ENCODE measurements around the gene RAC3. TPM values are rescaled to one million over a fixed set of nuclear protein-coding genes. Genes with fewer than 3 reads are reported as not detected.

Gene RAC3
- total and polyA plus RNA-seq, 2 of the 8 experiments (the other 6 are each of a cell fraction or from before 2014, with no cell fraction given) = 177 to 299 TPM

GRCh38 chr17:82014432-82014831 lies 17.0 kb upstream of the RAC3 start:
- no peaks in the 10 kb centered on the region for H3K23me2 ChIP-seq (ENCODE audit: low read depth, low read length)
- H3K14ac ChIP-seq (ENCODE audit: insufficient read length) = no peak overlapping the region
- 93% methylated on average over 11 of the region's 23 CpGs; no CpG with 5 or more reads in 1 of the 2 experiments for WGBS, 2 experiments (ENCODE audit: extremely low coverage in 1 of 2, insufficient coverage in 1 of 2, insufficient read length in 1 of 2, insufficient replicate concordance in 2 of 2, low coverage in 1 of 2, low lambda C conversion rate in 2 of 2, missing lambda C conversion rate in 1 of 2)
- H2BK5ac ChIP-seq (ENCODE audit: low read depth, low read length) = no peak overlapping the region
- H3K4me2 ChIP-seq (ENCODE audit: insufficient read depth in 1 of 2, low read depth in 2 of 2, low read length in 2 of 2) = no peak overlapping the region
- H2BK15ac ChIP-seq (ENCODE audit: low read length) = no peak overlapping the region
- H3K27ac ChIP-seq (ENCODE audit: low read depth, low read length) = no peak overlapping the region; the same call in 1 of the 2 replicates
- no peaks in the 10 kb centered on the region; a peak in 2 of 8 replicates for H3K36me3 ChIP-seq (ENCODE audit: control insufficient read depth in 2 of 4, insufficient read depth in 4 of 4, low read length in 3 of 4)
- no peak overlapping the region for H3K4me3 ChIP-seq (ENCODE audit: extremely low read depth in 1 of 4, insufficient read depth in 2 of 4, low read depth in 3 of 4, low read length in 4 of 4)
- no peak overlapping the region for H3K9ac ChIP-seq (replicated peaks in 1 of 4; ENCODE audit: extremely low read depth in 1 of 4, low read depth in 3 of 4, low read length in 3 of 4)
- no peak overlapping the region for H3K56ac ChIP-seq (replicated peaks; ENCODE audit: insufficient read length, low read depth, low read length)
- H3K79me1 ChIP-seq (ENCODE audit: low read depth, low read length) = no peaks in the 10 kb centered on the region; the same call in 1 of the 2 replicates
- no peaks in the 10 kb centered on the region for H3K79me2 ChIP-seq (ENCODE audit: control insufficient read depth in 1 of 2, insufficient read depth in 2 of 2, low read length in 2 of 2)
- H3K23ac ChIP-seq (ENCODE audit: insufficient read length) = no peak overlapping the region
- no peak overlapping the region for H2AK5ac ChIP-seq (ENCODE audit: low read depth, low read length)
- H2BK120ac ChIP-seq (replicated peaks; ENCODE audit: low read depth, low read length) = no peak overlapping the region
- no peak overlapping the region for H4K91ac ChIP-seq (replicated peaks; ENCODE audit: insufficient read length, low read length)
- H4K8ac ChIP-seq (ENCODE audit: extremely low read depth, insufficient read depth, low read length) = 0 out of 2 replicates have a peak overlapping the region, but pooled peaks have one; percentile 2
- no peak for FAIRE-seq
- POLR2A ChIA-PET (ENCODE audit: partially characterized antibody) = interaction anchor here (0.5 to 0.9 kb wide), 3 partner anchors 23 to 74 kb away, joined by 3 read pairs; no protein-coding TSS in a partner anchor
- H2BK20ac ChIP-seq (ENCODE audit: low read length) = no peak overlapping the region
- no peaks in the 10 kb centered on the region for H3K9me3 ChIP-seq (ENCODE audit: insufficient read depth in 2 of 2, low read depth in 1 of 2, low read length in 1 of 2)
- H3K18ac ChIP-seq (ENCODE audit: extremely low read depth, low read length) = no peak overlapping the region
- H2BK12ac ChIP-seq (ENCODE audit: low read depth, low read length) = no peak overlapping the region
- CTCF ChIA-PET (ENCODE audit: partially characterized antibody) = interaction anchor here (0.8 to 1.9 kb wide), 3 partner anchors 89 to 145 kb away, joined by 3 to 6 read pairs (median 5); no protein-coding TSS in a partner anchor
- DNase-seq (ENCODE audit: low read depth in 1 of 2, low spot score in 2 of 2) = no peak
- no peak overlapping the region for H3K4ac ChIP-seq (replicated peaks; ENCODE audit: insufficient read length, low read depth, low read length)
- H4K5ac ChIP-seq (ENCODE audit: insufficient read length, low read depth, low read length) = no peak overlapping the region
- H3K4me1 ChIP-seq (replicated peaks in 1 of 4; ENCODE audit: control insufficient read depth in 3 of 4, insufficient read depth in 4 of 4, low read length in 3 of 4) = no peaks in the 10 kb centered on the region; a peak in 1 of 7 replicates
- no peaks in the 10 kb centered on the region for H3K27me3 ChIP-seq (replicated peaks in 1 of 4; ENCODE audit: control insufficient read depth in 3 of 4, extremely low read depth in 1 of 4, insufficient read depth in 3 of 4, low read length in 3 of 4)
- H2AFZ ChIP-seq (ENCODE audit: low read length) = no peak overlapping the region
- peaks cover 3 to 10% of the 10 kb centered on the region in 2 experiments for H4K20me1 ChIP-seq (replicated peaks in 1 of 2; ENCODE audit: control insufficient read depth in 1 of 2, insufficient read depth in 2 of 2, low read length in 2 of 2)
- TF ChIP-seq SUZ12 (IDR thresholded peaks at IDR 0.05; ENCODE audit: low read length) (no peak), SIRT6 (IDR thresholded peaks at IDR 0.05; ENCODE audit: low read length) (no peak), RBBP5 (IDR thresholded peaks at IDR 0.05; ENCODE audit: borderline replicate concordance, low read depth, low read length) (no peak), NANOG (IDR thresholded peaks at IDR 0.05; ENCODE audit: insufficient read depth, low read depth, low read length, poor library complexity, severe bottlenecking) (no peak), JUND (IDR thresholded peaks at IDR 0.05; ENCODE audit: low read length) (no peak), MAX (IDR thresholded peaks at IDR 0.05) (no peak), RFX5 (IDR thresholded peaks at IDR 0.05; ENCODE audit: borderline replicate concordance, low read depth, low read length) (no peak), CEBPB (IDR thresholded peaks at IDR 0.05; ENCODE audit: low read depth, low read length) (no peak), POLR2A (IDR thresholded peaks at IDR 0.05; ENCODE audit: control extremely low read depth in 1 of 2, low read depth in 2 of 2, low read length in 2 of 2) (no peak), TEAD4 (IDR thresholded peaks at IDR 0.05; ENCODE audit: low read depth, low read length) (no peak), CBX5 (IDR thresholded peaks at IDR 0.05; ENCODE audit: low read depth, low read length) (no peak), SAP30 (IDR thresholded peaks at IDR 0.05; ENCODE audit: insufficient read depth, insufficient replicate concordance, low read length) (no peak), SIN3A (conservative IDR thresholded peaks at IDR 0.05 in 1 of 2, IDR thresholded peaks at IDR 0.05 in 1 of 2; ENCODE audit: low read depth in 1 of 2, low read length in 2 of 2) (no peak), PHF8 (conservative IDR thresholded peaks at IDR 0.05; ENCODE audit: low read depth, low read length) (no peak)

Data from H1 (cell line).